GM21529 (cell line): ENCODE data around the gene CPNE6.

ENCODE experiments used
- ATAC-seq: cut with Tn5 transposase; IDR thresholded peaks from one replicate; pipeline ENCODE4 v1.9.1; 2021; ENCODE audit not compliant: unreplicated experiment

The CPNE6 gene

DNA sequence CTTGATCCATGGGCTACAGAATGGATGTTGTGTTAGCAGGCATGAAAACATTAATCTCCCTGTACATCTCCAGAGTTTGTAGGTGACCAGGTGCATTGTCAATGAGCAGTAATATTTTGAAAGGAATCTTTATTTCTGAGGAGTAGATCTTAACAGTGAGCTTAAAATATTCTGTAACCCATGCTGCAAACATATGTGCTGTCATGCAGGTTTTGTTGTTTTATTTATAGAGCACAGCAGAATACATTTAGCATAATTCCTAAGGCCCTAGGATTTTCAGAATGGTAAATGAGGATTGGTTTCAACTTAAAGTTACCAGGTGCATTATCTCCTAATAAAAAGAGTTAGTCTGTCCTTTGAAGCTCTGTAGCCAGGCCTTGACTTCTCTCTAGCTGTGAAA, 55.6 kb downstream of the CPNE6 start:
- ATAC-seq: no peak

DNA sequence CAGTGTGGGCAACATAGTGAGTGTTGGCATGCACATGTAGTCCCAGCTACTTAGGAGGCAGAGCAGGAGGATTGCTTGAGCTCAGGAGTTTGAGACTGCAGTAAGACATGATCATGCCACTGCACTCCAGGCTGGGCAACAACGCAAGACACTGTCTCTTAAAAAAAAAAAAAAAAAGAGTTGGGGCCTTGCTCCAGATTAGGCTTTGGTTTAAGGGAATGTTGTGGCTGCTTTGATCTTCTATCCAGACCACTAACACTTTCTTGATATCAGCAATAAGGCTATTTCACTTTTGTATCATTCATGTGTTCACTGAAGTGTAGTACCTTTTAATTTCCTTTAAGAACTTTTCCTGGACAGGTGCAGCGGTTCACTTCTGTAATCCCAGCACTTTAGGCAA, 56.3 kb downstream of the CPNE6 start:
- no peak for ATAC-seq
